DOHH2 (cell line): ENCODE measurements around the gene EPB41L4B.

ENCODE experiments used
- CTCF ChIP-seq: fragments of 200-600 bp; sonication (generic); IDR thresholded peaks from one replicate; pipeline ENCODE4 v1.5.1; 2014; ENCODE audit warnings: antibody characterized with exemption, mild to moderate bottlenecking, low read depth, low read length; ENCODE audit not compliant: poor library complexity, severe bottlenecking
- EZH2phosphoT487 ChIP-seq: fragments of 200-600 bp; sonication (generic); IDR thresholded peaks from 2 replicates; pipeline ENCODE4 v1.6.1; 2017; ENCODE audit warnings: borderline replicate concordance, mild to moderate bottlenecking, antibody characterized with exemption, low read length, moderate library complexity, mixed read lengths

- TF ChIP-seq CTCF, result no peak
- TF ChIP-seq EZH2phosphoT487, result no peak
These were observed 22.0 kb upstream of the EPB41L4B start for GRCh38 chr9:109342878-109343277.
